Naive B cell (primary cell): Measurements from ENCODE around the gene NRG3. TPM values are rescaled to one million over a fixed set of nuclear protein-coding genes. Genes with fewer than 3 reads are reported as not detected.

Experiments used
- ATAC-seq, 2 donors: fragments of 150-1000 bp; cut with Tn5 transposase; 2 replicates each; pipeline ENCODE4 v1.10.0; 2021; ENCODE audit warnings: low read depth in 2 of 2, mild to moderate bottlenecking in 2 of 2, moderate library complexity in 2 of 2
- DNase-seq: peaks from one replicate; pipeline ENCODE4 v3.0.0; 2022
- H3K27ac Mint-ChIP-seq, 6 donors: one replicate each; pipeline ENCODE4 v1.8.0; 2020 to 2022; ENCODE audit warnings: mild to moderate bottlenecking in 6 of 6, mixed read lengths in 6 of 6, moderate library complexity in 5 of 6, inconsistent platforms in 2 of 6
- H3K27me3 Mint-ChIP-seq, 3 donors: one replicate each; pipeline ENCODE4 v1.8.0; 2021 to 2022; ENCODE audit warnings: mixed read lengths in 3 of 3, mild to moderate bottlenecking in 1 of 3
- H3K36me3 Mint-ChIP-seq, 2 donors: one replicate each; pipeline ENCODE4 v1.8.0; 2020 to 2022; ENCODE audit warnings: mixed read lengths in 2 of 2, inconsistent platforms in 1 of 2, mild to moderate bottlenecking in 1 of 2
- H3K4me1 Mint-ChIP-seq, 3 donors: one replicate each; pipeline ENCODE4 v1.8.0; 2020 to 2022; ENCODE audit warnings: mixed read lengths in 3 of 3, inconsistent platforms in 1 of 3, mild to moderate bottlenecking in 1 of 3, moderate library complexity in 1 of 3
- H3K4me3 Mint-ChIP-seq, 8 donors: one replicate each; pipeline ENCODE4 v1.8.0; 2020 to 2022; ENCODE audit warnings: mild to moderate bottlenecking in 8 of 8, mixed read lengths in 8 of 8, moderate library complexity in 8 of 8, inconsistent platforms in 2 of 8
- H3K9me3 Mint-ChIP-seq, 7 donors: one replicate each; pipeline ENCODE4 v1.8.0; 2020 to 2022; ENCODE audit warnings: mixed read lengths in 7 of 7, mild to moderate bottlenecking in 5 of 7, inconsistent platforms in 2 of 7, moderate library complexity in 1 of 7
- polyA plus RNA-seq, 6 donors: library from polyadenylated mRNA; unstranded; fragments of 300-500 nt; fragmentation: Illumina TruSeq; gene quantifications; one replicate each; pipeline ENCODE4 v1.2.3, GENCODE V29; 2021; ENCODE audit warnings: low read depth in 6 of 6

The NRG3 gene
- polyA plus RNA-seq, 6 donors from 2014 or later, result not detected

- no peak for DNase-seq
- H3K27ac Mint-ChIP-seq, result no peak overlapping the region
- H3K4me1 Mint-ChIP-seq, result no peaks in the 10 kb centered on the region
- peaks cover 0 to 4% (median 0%) of the 10 kb centered on the region in 7 donors for H3K9me3 Mint-ChIP-seq
- H3K27me3 Mint-ChIP-seq, result peaks cover 0 to 5% (median 0%) of the 10 kb centered on the region in 3 donors
- no peak overlapping the region for H3K4me3 Mint-ChIP-seq
- no peak for ATAC-seq
- no peaks in the 10 kb centered on the region for H3K36me3 Mint-ChIP-seq
Measured at GRCh38 chr10:81894616-81895015, 19.6 kb downstream of the NRG3 start.

- Mint-ChIP-seq H3K36me3 (no peaks in the 10 kb centered on the region), H3K4me3 (no peak overlapping the region)
Measured at GRCh38 chr10:81898518-81898917, 23.5 kb downstream of the NRG3 start.

GRCh38 chr10:81900989-81901388, 26.0 kb downstream of the NRG3 start:
- H3K9me3 Mint-ChIP-seq, result peaks cover 0 to 8% (median 0%) of the 10 kb centered on the region in 7 donors
- H3K36me3 Mint-ChIP-seq, result no peaks in the 10 kb centered on the region
- H3K27me3 Mint-ChIP-seq, result peaks cover 0 to 5% (median 0%) of the 10 kb centered on the region in 3 donors
- H3K27ac Mint-ChIP-seq, result no peak overlapping the region
- DNase-seq (no peak), ATAC-seq (no peak)
- no peaks in the 10 kb centered on the region for H3K4me1 Mint-ChIP-seq
- no peak overlapping the region for H3K4me3 Mint-ChIP-seq

More at GRCh38 chr10:81898518-81898917, 23.5 kb downstream of the NRG3 start:
- Mint-ChIP-seq H3K27me3 (peaks cover 0 to 5% (median 0%) of the 10 kb centered on the region in 3 donors), H3K4me1 (no peaks in the 10 kb centered on the region), H3K27ac (no peak overlapping the region), H3K9me3 (peaks cover 0 to 4% (median 0%) of the 10 kb centered on the region in 7 donors)
- ATAC-seq, result no peak
- no peak for DNase-seq

- no peak for ATAC-seq
Measured at GRCh38 chr10:81903472-81903871, 28.5 kb downstream of the NRG3 start.

GRCh38 chr10:81905161-81905560, 30.2 kb downstream of the NRG3 start:
- no peaks in the 10 kb centered on the region for H3K27me3 Mint-ChIP-seq
- DNase-seq (no peak), ATAC-seq (no peak)
- no peak overlapping the region for H3K4me3 Mint-ChIP-seq
- H3K27ac Mint-ChIP-seq, result no peak overlapping the region
- H3K36me3 Mint-ChIP-seq, result no peaks in the 10 kb centered on the region
- peaks cover 0 to 4% (median 2%) of the 10 kb centered on the region in 7 donors for H3K9me3 Mint-ChIP-seq
- no peaks in the 10 kb centered on the region for H3K4me1 Mint-ChIP-seq

More at GRCh38 chr10:81903472-81903871, 28.5 kb downstream of the NRG3 start:
- no peak for DNase-seq
- Mint-ChIP-seq H3K27me3 (no peaks in the 10 kb centered on the region), H3K4me3 (no peak overlapping the region), H3K36me3 (no peaks in the 10 kb centered on the region), H3K4me1 (no peaks in the 10 kb centered on the region), H3K27ac (no peak overlapping the region), H3K9me3 (peaks cover 0 to 4% (median 0%) of the 10 kb centered on the region in 7 donors)

GRCh38 chr10:81909453-81909852, 34.5 kb downstream of the NRG3 start:
- Mint-ChIP-seq H3K4me3 (no peak overlapping the region), H3K4me1 (no peaks in the 10 kb centered on the region), H3K36me3 (no peaks in the 10 kb centered on the region), H3K9me3 (peaks cover 0 to 4% (median 2%) of the 10 kb centered on the region in 7 donors), H3K27me3 (no peaks in the 10 kb centered on the region), H3K27ac (no peak overlapping the region)
- no peak for DNase-seq
- no peak for ATAC-seq

- Mint-ChIP-seq H3K9me3 (peaks cover 0 to 4% (median 0%) of the 10 kb centered on the region in 7 donors), H3K27me3 (no peaks in the 10 kb centered on the region), H3K4me3 (no peak overlapping the region), H3K4me1 (no peaks in the 10 kb centered on the region), H3K36me3 (no peaks in the 10 kb centered on the region), H3K27ac (no peak overlapping the region)
- DNase-seq, result no peak
- ATAC-seq, result no peak
Measured at GRCh38 chr10:81911328-81911727, 36.3 kb downstream of the NRG3 start.

GRCh38 chr10:81914736-81915503, 39.9 kb downstream of the NRG3 start:
- H3K4me3 Mint-ChIP-seq, result no peak overlapping the region
- H3K9me3 Mint-ChIP-seq, result peaks cover 0 to 3% (median 0%) of the 10 kb centered on the region in 7 donors
- H3K36me3 Mint-ChIP-seq, result no peaks in the 10 kb centered on the region
- H3K4me1 Mint-ChIP-seq, result no peaks in the 10 kb centered on the region
- ATAC-seq (no peak), DNase-seq (no peak)
- H3K27me3 Mint-ChIP-seq, result no peaks in the 10 kb centered on the region
- H3K27ac Mint-ChIP-seq, result no peak overlapping the region

- ATAC-seq (no peak), DNase-seq (no peak)
- H3K4me3 Mint-ChIP-seq, result no peak overlapping the region
- no peaks in the 10 kb centered on the region for H3K4me1 Mint-ChIP-seq
- H3K9me3 Mint-ChIP-seq, result peaks cover 0 to 3% (median 0%) of the 10 kb centered on the region in 7 donors
- no peaks in the 10 kb centered on the region for H3K27me3 Mint-ChIP-seq
- H3K27ac Mint-ChIP-seq, result no peak overlapping the region
- H3K36me3 Mint-ChIP-seq, result no peaks in the 10 kb centered on the region
Measured at GRCh38 chr10:81915504-81915897, 40.5 kb downstream of the NRG3 start.

GRCh38 chr10:81917666-81918065, 42.7 kb downstream of the NRG3 start:
- H3K27me3 Mint-ChIP-seq, result no peaks in the 10 kb centered on the region
- H3K4me3 Mint-ChIP-seq, result no peak overlapping the region
- H3K27ac Mint-ChIP-seq, result no peak overlapping the region
- ATAC-seq (no peak), DNase-seq (no peak)
- H3K9me3 Mint-ChIP-seq, result no peaks in the 10 kb centered on the region
- H3K36me3 Mint-ChIP-seq, result no peaks in the 10 kb centered on the region
- H3K4me1 Mint-ChIP-seq, result no peaks in the 10 kb centered on the region

GRCh38 chr10:81918766-81919165, 43.8 kb downstream of the NRG3 start:
- no peak for DNase-seq
- Mint-ChIP-seq H3K27ac (no peak overlapping the region), H3K36me3 (no peaks in the 10 kb centered on the region), H3K4me1 (no peaks in the 10 kb centered on the region), H3K27me3 (no peaks in the 10 kb centered on the region), H3K4me3 (no peak overlapping the region), H3K9me3 (peaks cover 0 to 1% (median 0%) of the 10 kb centered on the region in 7 donors)
- no peak for ATAC-seq

GRCh38 chr10:81920213-81920829, 45.3 kb downstream of the NRG3 start:
- Mint-ChIP-seq H3K4me3 (no peak overlapping the region), H3K27ac (no peak overlapping the region), H3K27me3 (no peaks in the 10 kb centered on the region), H3K4me1 (no peaks in the 10 kb centered on the region), H3K9me3 (peaks cover 0 to 3% (median 0%) of the 10 kb centered on the region in 7 donors), H3K36me3 (no peaks in the 10 kb centered on the region)
- ATAC-seq (no peak), DNase-seq (no peak)

GRCh38 chr10:81928119-81928518, 53.1 kb downstream of the NRG3 start:
- no peaks in the 10 kb centered on the region for H3K36me3 Mint-ChIP-seq
- H3K27me3 Mint-ChIP-seq, result no peaks in the 10 kb centered on the region
- H3K4me3 Mint-ChIP-seq, result no peak overlapping the region
- no peak for DNase-seq
- H3K27ac Mint-ChIP-seq, result no peak overlapping the region
- H3K9me3 Mint-ChIP-seq, result peaks cover 0 to 9% (median 3%) of the 10 kb centered on the region in 7 donors
- ATAC-seq, result no peak
- H3K4me1 Mint-ChIP-seq, result no peaks in the 10 kb centered on the region

GRCh38 chr10:81943583-81943982, 68.6 kb downstream of the NRG3 start:
- ATAC-seq, result no peak
- H3K27ac Mint-ChIP-seq, result no peak overlapping the region
- H3K4me1 Mint-ChIP-seq, result no peaks in the 10 kb centered on the region
- no peaks in the 10 kb centered on the region for H3K27me3 Mint-ChIP-seq
- no peaks in the 10 kb centered on the region for H3K36me3 Mint-ChIP-seq
- peaks cover 0 to 15% (median 2%) of the 10 kb centered on the region in 7 donors for H3K9me3 Mint-ChIP-seq
- H3K4me3 Mint-ChIP-seq, result no peak overlapping the region
- no peak for DNase-seq
